Ishikawa (cell line): Measurements from ENCODE around the gene GAK.

Source experiments
- CEBPB ChIP-seq: IDR thresholded peaks from 2 replicates; pipeline ENCODE4 v1.6.1; 2012
- CREB1 ChIP-seq: IDR thresholded peaks from 2 replicates; pipeline ENCODE4 v1.6.1; 2012; ENCODE audit warnings: low read depth
- EGR1 ChIP-seq: IDR thresholded peaks from 2 replicates; pipeline ENCODE4 v1.6.1; 2012
- EP300 ChIP-seq: IDR thresholded peaks from 2 replicates; pipeline ENCODE4 v1.6.1; 2012; ENCODE audit warnings: borderline replicate concordance
- FOXM1 ChIP-seq: IDR thresholded peaks from 2 replicates; pipeline ENCODE4 v1.6.1; 2012; ENCODE audit warnings: low read depth, borderline replicate concordance
- NFIC ChIP-seq: IDR thresholded peaks from 2 replicates; pipeline ENCODE4 v1.6.1; 2012
- RAD21 ChIP-seq: IDR thresholded peaks from 2 replicates; pipeline ENCODE4 v1.6.1; 2012; ENCODE audit warnings: low read depth
- TAF1 ChIP-seq: IDR thresholded peaks from 2 replicates; pipeline ENCODE4 v1.6.1; 2012; ENCODE audit warnings: low read depth, mild to moderate bottlenecking
- TCF12 ChIP-seq: IDR thresholded peaks from 2 replicates; pipeline ENCODE4 v1.6.1; 2012; ENCODE audit warnings: low read depth
- TEAD4 ChIP-seq: IDR thresholded peaks from 2 replicates; pipeline ENCODE4 v1.6.1; 2012
- YY1 ChIP-seq: IDR thresholded peaks from 2 replicates; pipeline ENCODE4 v1.6.1; 2012; ENCODE audit warnings: low read depth
- ZBTB7A ChIP-seq: IDR thresholded peaks from 2 replicates; pipeline ENCODE4 v1.6.1; 2012; ENCODE audit warnings: low read depth
- TF ChIP-seq, protein P1 (sequence below): IDR thresholded peaks from 2 replicates; pipeline ENCODE4 v1.6.1; 2012
- TF ChIP-seq, protein P2 (sequence below): IDR thresholded peaks from 2 replicates; pipeline ENCODE4 v1.6.1; 2012; ENCODE audit warnings: low read depth, mild to moderate bottlenecking
- TF ChIP-seq, protein P3 (sequence below): IDR thresholded peaks from 2 replicates; pipeline ENCODE4 v1.6.1; 2012

GAK gene

DNA sequence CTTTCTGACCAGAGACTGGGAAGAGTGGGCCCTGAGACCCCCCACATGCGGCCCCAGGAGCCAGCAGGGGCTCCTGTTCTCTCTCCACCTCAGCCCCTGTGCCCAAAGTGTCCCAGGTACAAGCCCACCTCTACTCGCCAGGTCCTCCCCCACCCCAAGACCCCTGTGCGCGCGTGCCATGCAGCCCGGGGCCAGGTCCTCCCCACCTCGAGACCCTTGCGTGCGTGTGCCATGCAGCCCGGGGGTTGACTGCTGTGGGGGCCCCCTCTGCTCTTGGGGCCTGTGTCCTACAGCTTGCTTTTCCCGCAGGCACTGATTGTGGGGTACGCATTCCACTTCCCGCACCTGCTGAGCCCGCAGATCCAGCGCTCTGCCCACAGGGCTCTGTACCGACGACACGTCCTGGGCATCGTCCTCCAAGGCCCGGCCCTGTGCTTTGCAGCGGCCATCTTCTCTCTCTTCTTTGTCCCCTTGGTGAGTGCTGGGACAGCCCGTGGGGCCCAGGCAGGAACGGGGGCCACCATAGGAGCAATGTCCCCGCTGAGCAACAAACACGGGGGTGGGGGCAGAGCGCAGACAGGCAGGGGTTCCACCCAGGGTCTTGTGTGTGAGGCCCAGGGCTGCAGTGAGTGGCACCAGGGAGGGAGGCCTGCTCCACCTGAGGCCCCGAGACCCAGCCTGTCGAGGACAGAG lies 20.9 kb upstream of the GAK start:
- TF ChIP-seq, protein P1, sequence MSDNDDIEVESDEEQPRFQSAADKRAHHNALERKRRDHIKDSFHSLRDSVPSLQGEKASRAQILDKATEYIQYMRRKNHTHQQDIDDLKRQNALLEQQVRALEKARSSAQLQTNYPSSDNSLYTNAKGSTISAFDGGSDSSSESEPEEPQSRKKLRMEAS: no peak
- TF ChIP-seq YY1 (no peak), CEBPB (no peak), EP300 (no peak)
- TF ChIP-seq, protein P2, sequence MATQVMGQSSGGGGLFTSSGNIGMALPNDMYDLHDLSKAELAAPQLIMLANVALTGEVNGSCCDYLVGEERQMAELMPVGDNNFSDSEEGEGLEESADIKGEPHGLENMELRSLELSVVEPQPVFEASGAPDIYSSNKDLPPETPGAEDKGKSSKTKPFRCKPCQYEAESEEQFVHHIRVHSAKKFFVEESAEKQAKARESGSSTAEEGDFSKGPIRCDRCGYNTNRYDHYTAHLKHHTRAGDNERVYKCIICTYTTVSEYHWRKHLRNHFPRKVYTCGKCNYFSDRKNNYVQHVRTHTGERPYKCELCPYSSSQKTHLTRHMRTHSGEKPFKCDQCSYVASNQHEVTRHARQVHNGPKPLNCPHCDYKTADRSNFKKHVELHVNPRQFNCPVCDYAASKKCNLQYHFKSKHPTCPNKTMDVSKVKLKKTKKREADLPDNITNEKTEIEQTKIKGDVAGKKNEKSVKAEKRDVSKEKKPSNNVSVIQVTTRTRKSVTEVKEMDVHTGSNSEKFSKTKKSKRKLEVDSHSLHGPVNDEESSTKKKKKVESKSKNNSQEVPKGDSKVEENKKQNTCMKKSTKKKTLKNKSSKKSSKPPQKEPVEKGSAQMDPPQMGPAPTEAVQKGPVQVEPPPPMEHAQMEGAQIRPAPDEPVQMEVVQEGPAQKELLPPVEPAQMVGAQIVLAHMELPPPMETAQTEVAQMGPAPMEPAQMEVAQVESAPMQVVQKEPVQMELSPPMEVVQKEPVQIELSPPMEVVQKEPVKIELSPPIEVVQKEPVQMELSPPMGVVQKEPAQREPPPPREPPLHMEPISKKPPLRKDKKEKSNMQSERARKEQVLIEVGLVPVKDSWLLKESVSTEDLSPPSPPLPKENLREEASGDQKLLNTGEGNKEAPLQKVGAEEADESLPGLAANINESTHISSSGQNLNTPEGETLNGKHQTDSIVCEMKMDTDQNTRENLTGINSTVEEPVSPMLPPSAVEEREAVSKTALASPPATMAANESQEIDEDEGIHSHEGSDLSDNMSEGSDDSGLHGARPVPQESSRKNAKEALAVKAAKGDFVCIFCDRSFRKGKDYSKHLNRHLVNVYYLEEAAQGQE: no peak

DNA sequence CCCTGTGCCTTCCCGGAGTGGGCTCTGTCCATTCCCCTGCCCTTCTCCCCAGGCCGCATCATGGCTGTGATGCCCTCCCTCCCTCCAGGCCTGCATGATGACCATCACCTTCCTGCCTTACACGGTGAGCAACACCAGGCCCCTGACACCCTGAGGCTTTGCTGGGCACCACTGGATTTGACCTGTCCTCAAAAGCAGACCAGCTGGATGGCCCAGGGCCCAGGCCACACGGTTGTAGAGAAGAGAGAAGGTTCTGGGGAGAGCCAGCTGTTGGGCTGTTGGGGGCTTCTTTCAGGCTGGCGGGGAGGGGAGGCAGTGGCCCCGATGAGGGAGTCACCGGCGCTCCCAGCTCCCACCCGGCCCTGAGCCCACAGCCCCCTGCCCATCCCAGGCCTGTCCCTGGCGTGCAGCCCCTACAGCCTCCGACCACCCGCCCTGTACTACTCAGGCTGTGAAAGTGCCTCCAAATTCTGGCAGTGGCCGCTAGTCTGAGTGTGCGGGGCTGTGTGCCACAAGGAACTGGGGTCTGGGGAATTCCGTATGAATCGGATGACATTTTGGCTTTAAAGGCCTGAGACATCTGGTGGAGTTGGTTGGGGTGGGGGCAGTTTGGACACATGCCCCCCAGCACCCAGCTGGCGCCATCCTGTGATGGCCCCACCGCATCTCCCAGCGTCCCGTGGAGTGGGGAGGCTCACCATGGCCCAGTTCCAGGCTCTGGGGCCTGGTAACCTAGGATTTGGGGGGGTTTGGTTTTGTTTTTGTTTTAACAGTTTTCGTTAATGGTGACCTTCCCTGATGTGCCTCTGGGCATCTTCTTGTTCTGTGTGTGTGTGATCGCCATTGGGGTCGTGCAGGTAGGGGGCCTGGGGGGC lies 19.7 kb upstream of the GAK start:
- TF ChIP-seq EP300 (no peak), TAF1 (no peak), NFIC (no peak), FOXM1 (no peak), YY1 (no peak), TCF12 (no peak), CEBPB (no peak), ZBTB7A (no peak), EGR1 (no peak), TEAD4 (no peak), CREB1 (no peak), RAD21 (no peak)
- TF ChIP-seq, protein P1: no peak
- TF ChIP-seq, protein P2: no peak

DNA sequence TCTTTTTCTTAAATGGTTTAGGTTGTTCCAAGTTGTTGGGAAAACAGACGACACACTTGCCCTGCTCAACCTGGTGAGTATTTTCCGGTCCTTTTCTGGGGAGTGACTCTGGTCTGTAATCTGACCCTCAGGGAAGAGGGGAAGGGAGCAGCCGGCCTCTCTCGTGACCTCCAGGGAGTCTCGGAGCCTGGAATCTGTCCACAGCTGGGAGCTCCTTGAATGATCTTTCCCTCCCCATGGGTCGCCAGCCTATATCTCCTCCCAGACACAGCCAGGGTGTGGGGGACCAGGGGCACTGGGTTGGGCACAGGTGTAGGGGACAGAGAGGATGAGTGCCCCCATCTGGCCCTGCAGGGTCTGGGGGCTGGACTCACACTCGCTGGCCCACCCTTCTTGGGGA lies 19.1 kb upstream of the GAK start:
- TF ChIP-seq EP300 (no peak), CEBPB (no peak), NFIC (no peak), TAF1 (no peak), ZBTB7A (no peak), FOXM1 (no peak), EGR1 (no peak), TCF12 (no peak), CREB1 (no peak), YY1 (no peak), TEAD4 (no peak), RAD21 (no peak)
- TF ChIP-seq, protein P1: no peak
- TF ChIP-seq, protein P2: no peak
- TF ChIP-seq, protein P3, sequence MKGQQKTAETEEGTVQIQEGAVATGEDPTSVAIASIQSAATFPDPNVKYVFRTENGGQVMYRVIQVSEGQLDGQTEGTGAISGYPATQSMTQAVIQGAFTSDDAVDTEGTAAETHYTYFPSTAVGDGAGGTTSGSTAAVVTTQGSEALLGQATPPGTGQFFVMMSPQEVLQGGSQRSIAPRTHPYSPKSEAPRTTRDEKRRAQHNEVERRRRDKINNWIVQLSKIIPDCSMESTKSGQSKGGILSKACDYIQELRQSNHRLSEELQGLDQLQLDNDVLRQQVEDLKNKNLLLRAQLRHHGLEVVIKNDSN: no peak

DNA sequence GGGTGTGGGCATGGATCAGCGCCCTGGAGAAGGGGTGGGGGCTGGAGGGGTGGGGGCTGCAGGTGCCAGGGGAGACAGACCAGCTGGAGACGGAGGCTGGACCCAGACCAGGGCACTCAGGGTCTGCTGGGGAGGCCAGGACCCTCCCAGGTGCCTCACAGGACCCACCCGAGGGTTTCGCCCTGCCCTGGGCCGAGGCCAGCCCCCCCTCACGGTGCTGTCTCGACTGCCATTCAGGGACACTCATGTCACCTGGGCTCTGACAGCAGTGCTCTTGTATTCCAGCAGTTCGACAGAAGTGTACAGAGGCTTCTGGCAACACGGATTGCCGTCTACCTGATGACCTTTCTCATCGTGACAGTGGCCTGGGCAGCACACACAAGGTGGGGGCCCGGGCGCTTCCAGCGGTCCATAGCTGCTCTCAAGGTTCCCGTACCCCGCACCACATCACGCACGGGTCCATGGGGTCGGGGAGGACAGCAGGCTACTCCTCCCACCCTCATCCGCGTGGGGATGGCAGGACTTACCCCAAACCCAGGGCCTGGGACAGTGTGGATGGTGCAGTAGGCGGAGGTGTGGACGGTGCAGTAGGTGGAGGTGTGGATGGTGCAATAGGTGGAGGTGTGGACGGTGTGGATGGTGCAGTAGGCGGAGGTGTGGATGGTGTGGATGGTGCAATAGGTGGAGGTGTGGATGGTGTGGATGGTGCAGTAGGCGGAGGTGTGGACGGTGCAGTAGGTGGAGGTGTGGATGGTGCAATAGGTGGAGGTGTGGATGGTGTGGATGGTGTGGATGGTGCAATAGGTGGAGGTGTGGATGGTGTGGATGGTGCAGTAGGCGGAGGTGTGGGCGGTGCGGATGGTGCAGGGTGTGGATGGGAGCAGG lies 18.3 kb upstream of the GAK start:
- TF ChIP-seq, protein P1: no peak
- TF ChIP-seq, protein P3: no peak
- TF ChIP-seq, protein P2: no peak
- TF ChIP-seq TAF1 (no peak), ZBTB7A (no peak), CREB1 (no peak), YY1 (no peak), NFIC (no peak), EP300 (no peak), CEBPB (no peak), EGR1 (no peak), FOXM1 (no peak), TCF12 (no peak), RAD21 (no peak), TEAD4 (no peak)
